PC-3 (cell line): ENCODE measurements around the gene PAWR.

ENCODE experiments used
- EZH2phosphoT487 ChIP-seq: fragments of 300-600 bp; sonication (generic); IDR thresholded peaks from 2 replicates; pipeline ENCODE4 v1.6.1; 2018; ENCODE audit warnings: mild to moderate bottlenecking, antibody characterized with exemption, low read length, borderline replicate concordance
- TF ChIP-seq, protein P1 (sequence below): fragments of 300-600 bp; sonication (generic); conservative IDR thresholded peaks from 2 replicates; pipeline ENCODE4 v1.5.1; 2017; ENCODE audit warnings: antibody characterized with exemption, low read depth, mild to moderate bottlenecking, low read length

DNA sequence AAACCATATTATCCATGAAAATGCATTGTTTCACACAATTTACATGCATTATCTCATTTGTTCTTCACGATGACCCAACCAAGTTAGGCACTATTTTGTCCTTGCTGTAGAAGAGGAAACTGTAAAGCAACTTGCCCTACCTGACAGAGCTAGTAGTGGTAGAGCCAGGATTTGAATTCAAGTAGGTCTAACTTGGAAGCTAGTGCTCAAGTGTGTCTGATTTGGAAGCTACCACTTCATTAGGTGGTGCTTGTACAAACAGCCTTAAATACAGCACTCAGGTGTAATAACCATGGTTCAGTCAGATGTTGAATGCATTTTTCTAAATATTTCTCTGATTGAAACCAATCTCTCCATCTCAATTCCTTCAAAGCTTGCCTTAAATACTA lies 123.6 kb downstream of the PAWR start:
- TF ChIP-seq, protein P1, sequence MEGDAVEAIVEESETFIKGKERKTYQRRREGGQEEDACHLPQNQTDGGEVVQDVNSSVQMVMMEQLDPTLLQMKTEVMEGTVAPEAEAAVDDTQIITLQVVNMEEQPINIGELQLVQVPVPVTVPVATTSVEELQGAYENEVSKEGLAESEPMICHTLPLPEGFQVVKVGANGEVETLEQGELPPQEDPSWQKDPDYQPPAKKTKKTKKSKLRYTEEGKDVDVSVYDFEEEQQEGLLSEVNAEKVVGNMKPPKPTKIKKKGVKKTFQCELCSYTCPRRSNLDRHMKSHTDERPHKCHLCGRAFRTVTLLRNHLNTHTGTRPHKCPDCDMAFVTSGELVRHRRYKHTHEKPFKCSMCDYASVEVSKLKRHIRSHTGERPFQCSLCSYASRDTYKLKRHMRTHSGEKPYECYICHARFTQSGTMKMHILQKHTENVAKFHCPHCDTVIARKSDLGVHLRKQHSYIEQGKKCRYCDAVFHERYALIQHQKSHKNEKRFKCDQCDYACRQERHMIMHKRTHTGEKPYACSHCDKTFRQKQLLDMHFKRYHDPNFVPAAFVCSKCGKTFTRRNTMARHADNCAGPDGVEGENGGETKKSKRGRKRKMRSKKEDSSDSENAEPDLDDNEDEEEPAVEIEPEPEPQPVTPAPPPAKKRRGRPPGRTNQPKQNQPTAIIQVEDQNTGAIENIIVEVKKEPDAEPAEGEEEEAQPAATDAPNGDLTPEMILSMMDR: no peak
- TF ChIP-seq EZH2phosphoT487: no peak
